ENCODE measurements around the gene ETV2.
"Not testable (repeated sequence)": the region's sequence is repeated elsewhere in the genome, so short reads cannot be mapped to it uniquely, and the experiment has no call there.

The ETV2 gene

DNA sequence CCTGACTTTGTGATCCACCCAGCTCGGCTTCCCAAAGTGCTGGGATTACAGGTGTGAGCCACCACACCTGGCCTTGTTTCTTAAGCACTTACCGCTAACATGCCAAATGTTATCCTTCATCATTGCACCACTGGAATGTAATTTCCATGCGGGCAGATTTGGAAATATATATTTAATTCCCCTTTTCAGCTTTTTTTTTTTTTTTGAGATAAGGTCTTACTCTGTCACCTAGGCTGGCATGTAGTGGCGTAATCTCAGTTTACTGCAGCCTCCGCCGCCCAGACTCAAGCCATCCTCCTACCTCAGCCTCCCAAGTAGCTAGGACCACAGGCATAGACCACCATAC lies 20.4 kb downstream of the ETV2 start:
- DNase-seq: no peak

DNA sequence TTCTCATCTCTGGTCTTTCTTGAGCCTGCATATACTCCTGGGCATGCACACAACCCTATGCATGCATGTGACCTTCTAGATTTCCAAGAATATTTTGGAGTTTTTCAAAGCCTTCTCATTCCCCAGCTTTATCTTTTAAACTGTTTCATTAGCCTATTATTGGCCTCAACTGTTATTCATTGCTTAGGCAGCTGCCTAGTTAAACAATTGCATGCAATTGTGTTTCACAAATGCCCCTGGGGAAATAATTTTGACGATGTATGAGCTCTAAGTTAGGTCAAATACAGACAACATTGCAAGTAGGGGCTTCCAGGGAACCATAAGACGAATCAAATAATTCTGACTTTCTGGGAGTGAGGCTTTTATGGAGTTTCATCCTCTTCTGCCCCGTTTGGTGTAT lies 22.4 kb downstream of the ETV2 start:
- DNase-seq: no peak

DNA sequence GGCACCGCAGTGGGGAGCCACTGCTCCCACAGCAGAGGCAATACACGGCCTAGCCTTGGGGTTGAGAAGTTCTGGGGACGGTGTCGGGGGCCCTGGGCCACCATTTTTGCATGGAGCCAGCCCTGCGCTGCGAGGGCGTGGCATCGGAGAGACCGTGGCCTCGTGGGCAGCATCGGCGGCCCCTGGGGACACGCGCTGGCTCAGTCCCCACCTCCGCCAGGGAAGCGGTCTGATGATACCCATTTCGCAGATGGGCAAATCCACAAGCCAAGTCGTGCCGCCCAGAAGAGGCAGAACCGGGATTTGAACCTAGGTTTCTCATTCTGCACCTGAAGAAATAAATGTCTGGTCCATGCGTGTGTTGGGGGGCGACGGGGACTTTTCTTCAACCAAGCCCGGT lies 23.6 kb downstream of the ETV2 start:
- DNase-seq: no peak

DNA sequence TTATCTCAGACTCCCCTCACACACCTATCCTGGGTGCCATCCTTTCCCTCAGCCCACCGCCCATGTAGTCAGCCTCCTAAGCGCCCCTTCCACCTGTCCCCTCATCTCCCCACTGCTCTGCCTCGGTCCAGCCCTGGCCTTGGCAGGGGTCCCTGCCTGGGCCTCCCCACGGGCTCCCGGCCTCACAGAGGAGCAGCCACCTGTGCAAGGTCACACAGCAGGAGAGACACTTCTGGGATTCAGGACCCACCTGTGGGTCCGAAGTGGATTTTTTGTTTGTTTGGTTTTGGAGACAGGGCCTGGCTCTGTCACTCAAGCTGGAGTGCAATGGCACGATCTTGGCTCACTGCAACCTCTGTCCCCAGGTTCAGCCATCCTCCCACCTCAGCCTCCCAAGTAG lies 24.1 kb downstream of the ETV2 start:
- DNase-seq: no peak

DNA sequence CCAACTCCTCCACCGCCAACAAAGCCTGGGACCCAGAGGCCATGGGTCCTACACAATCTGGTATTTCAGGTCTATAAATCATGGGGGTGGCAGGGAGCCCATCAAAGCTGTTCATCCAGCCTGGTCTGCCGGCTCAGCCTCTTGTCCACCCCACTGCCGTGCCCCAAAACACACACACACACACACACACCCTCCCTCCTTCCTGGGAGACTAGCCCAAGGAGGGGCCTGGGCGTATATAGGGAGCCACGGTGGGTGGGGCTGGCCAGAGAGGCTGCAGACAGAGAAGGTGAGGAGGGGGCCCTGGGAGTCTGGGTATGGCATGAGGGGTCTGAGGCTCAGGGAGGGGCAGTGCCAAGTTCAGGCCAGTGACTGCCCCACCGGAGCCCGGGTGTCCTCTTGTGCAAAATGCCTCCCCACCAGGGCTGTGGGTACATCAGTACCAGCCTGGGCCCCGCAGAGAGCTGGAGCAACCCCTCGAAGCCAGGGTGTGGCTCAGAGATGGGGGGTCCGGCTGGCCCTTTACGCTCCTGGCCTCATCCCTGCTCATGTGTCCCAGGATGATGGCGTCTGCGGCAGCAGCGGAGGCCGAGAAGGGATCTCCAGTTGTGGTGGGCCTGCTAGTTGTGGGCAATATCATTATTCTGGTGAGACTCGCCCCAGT lies 24.8 kb downstream of the ETV2 start, which contains the start of gene UPK1A:
Gene UPK1A (plus strand): TSS at position 267 of the 663 bp plus-strand sequence. CDS start 296 bp downstream, at position 563.
- no peak for DNase-seq

DNA sequence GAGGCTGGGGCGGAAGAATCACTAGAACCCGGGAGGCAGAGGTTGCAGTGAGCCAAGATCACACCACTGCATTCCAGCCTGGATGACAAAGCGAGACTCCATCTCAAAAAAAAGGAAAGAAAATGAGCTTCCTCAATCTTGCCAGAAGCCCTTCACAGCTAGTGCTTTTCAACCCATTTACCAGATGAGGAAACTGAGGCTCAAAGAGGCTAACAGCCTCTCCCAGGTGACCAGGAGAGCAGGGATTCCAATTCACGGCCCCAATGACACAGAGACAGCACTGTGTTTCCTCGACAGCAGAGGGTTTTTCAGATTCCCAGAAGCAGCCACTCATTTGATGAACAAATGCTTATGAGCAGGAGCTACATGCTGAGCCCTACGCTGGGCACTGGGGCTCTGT lies 28.0 kb downstream of the ETV2 start:
- DNase-seq: no peak

DNA sequence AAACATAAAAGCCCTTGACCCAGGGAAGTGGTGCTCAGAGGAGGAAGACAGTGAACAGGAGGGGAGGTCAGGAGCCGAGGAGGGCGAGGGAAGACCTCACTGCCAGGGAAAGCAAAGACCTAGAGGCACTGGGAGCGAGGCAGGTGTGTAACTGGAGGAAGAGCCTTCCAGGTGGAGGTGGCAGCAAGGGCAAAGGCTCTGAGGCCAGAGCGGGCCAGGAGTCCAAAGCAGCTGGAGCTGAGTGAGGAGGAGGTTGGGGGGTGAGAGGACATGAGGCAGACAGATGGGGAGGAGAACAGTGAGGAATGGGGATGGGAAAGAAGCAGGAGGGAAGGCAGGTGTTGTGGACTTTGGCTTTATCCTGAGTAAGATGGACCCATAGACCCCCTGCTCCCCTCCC lies 28.4 kb downstream of the ETV2 start:
- no peak for DNase-seq

DNA sequence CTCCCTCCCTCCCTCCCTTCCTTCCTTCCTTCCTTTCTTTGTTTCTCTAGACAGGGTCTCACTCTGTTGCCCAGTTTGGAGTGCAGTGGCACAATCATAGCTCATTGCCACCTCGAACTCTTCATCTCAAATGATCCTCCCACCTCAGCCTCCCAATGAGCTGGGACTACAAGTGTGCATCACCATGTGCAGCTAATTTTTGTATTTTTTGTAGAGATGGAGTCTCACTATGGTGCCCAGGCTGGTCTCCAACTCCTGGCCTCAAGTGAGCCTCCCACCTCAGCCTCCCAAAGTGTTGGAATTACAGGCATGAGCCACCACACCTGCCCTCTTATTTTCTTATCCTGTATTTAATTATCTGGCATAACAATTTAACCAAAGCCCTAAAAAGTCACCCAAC lies 29.1 kb downstream of the ETV2 start:
- no peak for DNase-seq

DNA sequence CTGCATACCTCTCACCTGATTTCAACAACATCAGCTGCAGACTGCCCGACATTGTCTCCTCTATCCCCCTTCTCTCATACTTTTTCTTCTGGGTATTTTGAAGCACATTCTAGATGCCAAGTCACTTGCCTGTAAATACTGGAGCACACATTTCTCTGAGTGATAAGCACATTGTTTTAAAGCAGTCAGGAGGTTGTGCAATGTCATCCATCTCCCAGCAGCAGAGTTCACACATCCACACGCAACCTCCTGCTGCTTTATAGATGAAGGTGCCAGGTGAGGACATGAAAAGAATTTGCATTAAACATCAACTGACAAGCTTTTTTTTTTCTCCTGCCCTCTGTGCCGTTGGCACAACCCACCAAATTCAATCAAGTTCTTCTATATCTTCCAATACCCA lies 30.3 kb downstream of the ETV2 start:
- no peak for DNase-seq

DNA sequence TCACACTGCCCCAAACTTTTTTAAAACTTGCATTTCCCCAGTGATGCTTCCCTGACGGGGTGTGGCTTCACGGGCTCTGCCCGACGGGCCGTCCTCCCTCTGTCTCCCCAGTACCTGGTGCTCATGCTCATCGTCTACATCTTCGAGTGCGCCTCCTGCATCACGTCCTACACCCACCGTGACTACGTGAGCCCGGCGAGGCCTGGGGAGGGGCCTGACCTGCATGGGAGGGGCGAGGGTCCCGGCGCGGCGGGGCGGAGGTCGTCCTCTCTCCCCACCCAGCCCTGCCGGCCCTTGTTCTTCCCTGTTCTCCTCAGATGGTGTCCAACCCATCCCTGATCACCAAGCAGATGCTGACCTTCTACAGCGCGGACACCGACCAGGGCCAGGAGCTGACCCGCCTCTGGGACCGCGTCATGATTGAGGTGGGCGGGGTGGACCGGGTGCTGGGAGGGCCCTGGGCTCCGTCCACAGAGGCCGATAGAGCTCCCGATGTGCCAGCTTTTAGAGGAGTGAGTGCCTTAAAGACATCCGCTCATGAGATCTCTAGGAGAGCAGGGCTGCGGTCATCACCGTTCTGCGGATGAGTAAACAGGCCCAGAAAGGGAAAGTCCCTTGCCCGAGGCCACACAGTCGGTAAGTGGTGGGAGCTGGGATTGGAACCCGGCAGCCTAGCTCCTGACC lies 31.7 kb downstream of the ETV2 start:
- DNase-seq: no peak

DNA sequence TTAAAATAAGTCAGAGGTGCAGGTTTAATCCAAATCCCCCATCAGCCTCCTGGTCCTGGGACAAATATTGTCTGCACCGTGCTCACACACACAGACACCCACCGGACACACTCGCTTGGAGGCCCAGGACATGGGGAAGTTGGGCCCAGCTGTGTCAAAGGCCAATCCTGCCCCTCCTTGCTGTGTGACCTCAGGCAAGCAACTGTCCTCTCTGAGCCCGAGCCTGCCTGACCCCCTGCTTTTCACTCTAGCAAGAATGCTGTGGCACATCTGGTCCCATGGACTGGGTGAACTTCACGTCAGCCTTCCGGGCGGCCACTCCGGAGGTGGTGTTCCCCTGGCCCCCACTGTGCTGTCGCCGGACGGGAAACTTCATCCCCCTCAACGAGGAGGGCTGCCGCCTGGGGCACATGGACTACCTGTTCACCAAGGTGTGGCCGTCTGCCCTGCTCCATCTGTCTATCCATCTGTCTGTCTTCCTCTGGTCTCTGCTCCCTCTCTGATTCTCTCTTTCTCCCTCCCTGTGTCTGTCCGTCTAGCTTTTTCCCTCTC lies 34.1 kb downstream of the ETV2 start:
- DNase-seq: no peak

DNA sequence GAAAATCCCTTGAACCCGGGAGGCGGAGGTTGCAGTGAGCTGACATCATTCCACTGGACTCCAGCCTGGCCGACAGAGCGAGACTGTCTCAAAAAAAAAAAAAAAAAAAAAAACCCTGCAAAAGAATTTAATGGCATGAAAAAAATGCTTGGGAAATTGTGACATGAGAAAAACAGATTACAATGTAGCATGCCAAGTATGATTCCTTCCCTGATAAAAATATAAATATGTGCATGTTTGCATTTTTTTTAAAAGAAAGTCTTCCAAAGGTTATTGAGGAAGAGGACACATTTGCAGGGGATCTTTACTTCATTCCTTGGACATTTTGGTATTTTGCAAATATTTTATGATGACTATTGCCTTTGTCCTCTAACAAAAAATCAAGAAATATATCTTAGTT lies 48.3 kb downstream of the ETV2 start:
- no peak for DNase-seq

DNA sequence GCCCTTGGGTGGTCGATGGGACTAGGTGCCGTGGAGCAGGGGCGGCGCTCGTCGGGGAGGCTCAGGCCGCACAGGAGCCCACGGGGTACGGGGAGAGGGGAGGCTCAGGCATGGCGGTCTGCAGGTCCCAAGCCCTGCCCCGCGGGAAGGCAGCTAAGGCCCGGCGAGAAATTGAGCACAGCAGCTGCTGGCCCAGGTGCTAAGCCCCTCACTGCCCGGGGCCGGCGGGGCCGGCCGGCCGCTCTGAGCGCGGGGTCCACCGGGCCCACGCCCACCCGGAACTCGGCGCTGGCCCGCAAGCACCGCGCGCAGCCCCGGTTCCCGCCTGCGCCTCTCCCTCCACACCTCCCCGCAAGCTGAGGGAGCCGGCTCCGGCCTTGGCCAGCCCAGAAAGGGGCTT lies 49.6 kb downstream of the ETV2 start:
- DNase-seq: not testable (repeated sequence)

DNA sequence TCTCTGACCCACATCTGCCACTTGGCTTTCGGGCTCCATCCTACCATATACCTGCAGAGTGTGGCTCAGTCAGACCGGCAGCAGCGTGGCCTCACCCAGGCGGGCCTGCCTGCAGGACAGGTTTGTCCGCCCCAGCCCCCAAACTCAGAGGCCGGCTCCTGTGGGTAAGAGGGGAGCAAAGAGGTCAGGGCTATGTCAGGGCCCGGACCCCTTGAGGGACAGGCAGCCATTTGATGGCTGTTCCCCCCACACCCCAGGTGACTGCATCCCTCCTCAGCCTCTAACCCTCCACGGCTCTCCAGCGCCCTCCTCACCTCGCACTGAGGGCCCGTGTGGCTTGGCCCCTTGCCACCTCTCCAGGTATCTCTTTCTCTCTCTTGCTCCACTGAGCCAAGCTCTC lies 50.5 kb downstream of the ETV2 start:
- DNase-seq: no peak

DNA sequence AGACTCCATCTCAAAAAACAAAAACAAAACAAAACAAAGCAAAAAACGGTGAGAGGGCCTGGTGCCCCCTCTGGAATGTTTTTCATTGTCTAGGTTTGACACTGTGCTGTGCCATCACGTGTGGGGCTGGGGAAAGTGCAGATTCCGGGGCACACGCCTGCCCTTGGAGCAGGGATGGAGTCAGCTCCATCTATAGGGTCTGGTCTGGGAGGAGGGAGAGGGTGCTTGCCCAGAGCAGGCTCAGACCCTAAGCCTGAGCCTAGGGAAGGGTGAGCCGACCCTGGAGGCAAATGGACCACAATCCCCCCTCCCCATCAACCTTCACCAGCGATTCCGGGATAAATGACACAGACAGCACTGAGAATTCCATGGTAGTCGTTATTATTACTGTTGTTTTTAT lies 51.9 kb downstream of the ETV2 start:
- no peak for DNase-seq

DNA sequence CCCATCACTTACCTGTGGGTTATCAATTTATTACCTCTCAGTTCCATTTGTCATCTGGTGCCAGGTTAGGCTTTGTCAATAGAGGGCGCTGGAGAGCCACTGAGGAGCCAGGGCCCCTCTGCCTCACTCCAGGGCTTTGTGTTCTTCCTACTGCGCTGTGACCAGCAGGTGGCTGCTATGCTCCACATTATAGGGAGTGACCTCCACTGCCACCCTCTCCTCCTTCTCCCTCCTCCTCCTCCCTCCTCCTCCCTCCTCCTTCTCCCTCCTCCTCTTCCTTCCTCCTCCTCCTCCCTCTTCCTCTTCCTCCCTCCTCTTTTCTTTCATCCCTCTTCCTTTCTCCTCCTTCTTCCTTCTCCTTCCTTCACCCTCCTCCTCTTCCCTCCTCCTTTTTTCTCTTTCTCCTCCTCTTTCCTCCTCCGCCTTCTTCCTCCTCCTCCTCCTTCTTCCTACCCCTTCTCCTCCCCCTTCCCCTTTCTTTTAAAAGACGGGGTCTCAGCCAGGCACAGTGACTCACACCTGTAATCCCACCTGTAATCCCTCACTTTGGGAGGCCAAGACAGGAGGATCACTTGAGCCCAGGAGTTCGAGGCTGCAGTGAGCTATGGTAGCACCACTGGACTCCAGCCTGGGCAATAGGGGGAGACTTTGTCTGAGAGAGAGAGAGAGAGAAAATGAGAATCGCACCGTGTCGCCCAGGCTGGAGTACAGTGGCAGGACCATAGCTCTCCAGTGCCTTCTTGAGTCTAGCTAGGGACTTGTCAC lies 52.5 kb downstream of the ETV2 start:
- peak; percentile 86 for DNase-seq

All from NCI-H1105 treated with DMSO at 0.1 percent for 48 hours (cell line).